NCI-H2227 treated with DMSO at 0.1 percent for 48 hours (cell line): ENCODE results near the gene AGPAT1.
A peak's percentile ranks its signal among the peaks of the same experiment; 100 is the strongest.

Experiments used
- DNase-seq: peaks from one replicate; lab custom pipeline; 2025; lab: John Stamatoyannopoulos, UW

Gene AGPAT1

GRCh38 chr6:32168807-32169591 is 6.9 kb downstream of the AGPAT1 start:
- DNase-seq, result no peak

- no peak for DNase-seq
Observed at GRCh38 chr6:32168350-32168749, 7.5 kb downstream of the AGPAT1 start.

- no peak for DNase-seq
Observed at GRCh38 chr6:32167761-32168262, 8.1 kb downstream of the AGPAT1 start.

GRCh38 chr6:32167154-32167760 is 8.6 kb downstream of the AGPAT1 start:
- no peak for DNase-seq

DNA sequence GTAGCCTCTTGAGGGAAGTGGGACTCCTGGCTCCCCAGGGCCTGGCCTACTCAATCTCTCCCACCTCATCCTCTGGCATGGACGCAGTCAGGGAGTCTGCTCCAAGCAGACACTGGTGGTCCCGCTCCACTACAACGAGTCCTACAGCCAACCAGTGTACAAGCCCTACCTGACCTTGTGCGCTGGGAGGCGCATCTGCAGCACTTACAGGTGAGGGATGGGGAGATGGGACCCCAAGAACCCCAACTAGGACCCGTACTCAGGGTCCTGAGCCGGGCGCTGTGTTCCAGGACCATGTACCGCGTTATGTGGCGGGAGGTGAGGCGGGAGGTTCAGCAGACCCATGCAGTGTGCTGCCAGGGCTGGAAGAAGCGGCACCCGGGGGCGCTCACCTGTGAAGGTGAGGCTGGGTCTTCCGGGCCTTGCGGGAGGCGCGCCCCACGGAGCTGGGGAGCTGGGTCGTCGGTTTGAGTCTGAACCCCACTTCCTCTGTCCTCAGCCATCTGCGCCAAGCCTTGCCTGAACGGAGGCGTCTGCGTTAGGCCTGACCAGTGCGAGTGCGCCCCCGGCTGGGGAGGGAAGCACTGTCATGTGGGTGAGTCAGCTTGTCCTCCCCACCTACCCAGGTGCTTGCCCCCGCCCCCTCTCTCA is 9.3 kb downstream of the AGPAT1 start:
- DNase-seq, result no peak

GRCh38 chr6:32164295-32164694 is 11.6 kb downstream of the AGPAT1 start, which contains the start of gene EGFL8:
Gene EGFL8 (plus strand): TSS chr6:32164595. CDS start chr6:32166166, 1,571 bp downstream.
- no peak for DNase-seq

DNA sequence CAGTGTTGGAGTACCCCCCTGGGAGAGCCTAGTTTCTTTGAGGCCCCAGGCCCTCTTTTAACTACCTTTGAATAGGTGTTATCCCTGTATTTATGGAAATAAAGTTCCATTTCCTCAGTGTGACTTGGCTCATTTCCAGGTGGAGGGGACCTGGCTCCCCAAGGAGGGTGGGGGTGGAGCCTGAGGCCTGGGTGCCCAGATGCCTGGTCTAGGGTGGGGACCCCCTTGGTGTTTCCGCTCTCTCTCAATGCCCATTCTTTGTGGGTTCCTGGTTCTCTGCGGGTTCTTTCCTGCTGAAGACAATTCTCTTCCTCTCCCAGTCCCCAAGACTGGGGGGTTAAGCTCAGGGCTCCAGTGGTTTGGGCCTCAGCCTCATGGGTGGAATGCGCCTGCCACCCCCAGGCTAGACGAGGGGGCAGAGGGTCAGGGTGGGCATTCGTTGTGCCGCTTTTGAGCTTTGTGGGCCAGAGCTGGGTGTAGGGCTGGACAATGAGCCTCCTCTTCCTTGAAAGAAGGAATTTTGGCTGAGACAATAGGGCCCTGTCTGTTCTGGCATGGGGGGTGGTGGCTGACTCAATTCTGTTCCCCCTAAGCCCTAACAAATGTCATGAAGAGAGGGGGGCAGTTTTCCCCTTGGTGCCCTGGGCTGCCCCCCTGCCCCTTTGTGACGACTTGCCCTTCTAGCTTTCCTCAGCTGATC is 12.2 kb downstream of the AGPAT1 start:
- DNase-seq, result no peak

DNA sequence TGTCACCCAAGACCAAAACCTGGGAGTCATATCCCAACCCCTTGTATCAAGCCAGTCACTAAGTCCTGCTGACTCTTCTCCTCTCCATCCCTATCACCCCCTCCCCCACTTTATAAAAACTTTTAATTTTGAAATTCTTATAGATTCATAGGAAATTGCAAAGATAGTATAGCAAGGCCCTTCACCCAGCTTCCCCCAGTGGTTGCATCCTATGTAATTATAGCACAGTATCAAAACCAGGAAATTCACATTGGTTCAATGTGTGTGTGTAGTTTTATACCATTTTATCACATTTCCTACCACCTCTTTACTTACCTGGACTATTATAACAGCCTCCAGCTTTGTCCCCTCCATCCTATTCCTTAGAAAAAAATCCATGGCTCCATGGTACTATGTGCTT is 17.8 kb downstream of the AGPAT1 start:
- no peak for DNase-seq

GRCh38 chr6:32156891-32157290 is 19.0 kb downstream of the AGPAT1 start:
- DNase-seq, result no peak

DNA sequence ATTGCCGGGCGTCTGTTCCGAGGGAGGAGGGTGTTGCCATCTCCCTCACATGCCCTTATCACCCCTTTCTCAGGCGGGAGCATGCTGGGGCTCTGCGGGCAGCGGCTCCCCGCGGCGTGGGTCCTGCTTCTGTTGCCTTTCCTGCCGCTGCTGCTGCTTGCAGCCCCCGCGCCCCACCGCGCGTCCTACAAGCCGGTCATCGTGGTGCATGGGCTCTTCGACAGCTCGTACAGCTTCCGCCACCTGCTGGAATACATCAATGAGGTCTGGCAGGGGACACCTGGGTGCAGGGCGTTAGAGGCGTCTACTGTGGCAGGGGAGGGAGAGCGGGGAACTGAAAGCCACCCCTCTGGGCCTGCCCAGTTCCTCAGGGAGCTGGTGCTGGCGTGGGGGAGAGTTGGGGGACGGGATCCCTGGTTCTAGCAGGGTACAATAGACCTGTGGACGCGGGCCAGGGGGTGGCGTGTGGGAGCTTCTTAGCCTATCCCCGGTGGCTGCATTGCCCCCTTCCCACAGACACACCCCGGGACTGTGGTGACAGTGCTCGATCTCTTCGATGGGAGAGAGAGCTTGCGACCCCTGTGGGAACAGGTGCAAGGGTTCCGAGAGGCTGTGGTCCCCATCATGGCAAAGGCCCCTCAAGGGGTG is 21.2 kb downstream of the AGPAT1 start:
- peak; percentile 41 for DNase-seq

- DNase-seq, result peak; percentile 91
Observed at GRCh38 chr6:32153564-32154513, 22.0 kb downstream of the AGPAT1 start, which contains the start of gene PPT2. Gene PPT2 (plus strand): TSS chr6:32154141. CDS start chr6:32154595, 454 bp downstream.

GRCh38 chr6:32152769-32153563 is 22.9 kb downstream of the AGPAT1 start:
- DNase-seq, result peak; percentile 48

GRCh38 chr6:32151863-32152768 is 23.8 kb downstream of the AGPAT1 start, which contains the start of gene PRRT1:
Gene PRRT1 (minus strand): TSS chr6:32151939. CDS start chr6:32151827, 112 bp downstream.
- DNase-seq, result no peak

GRCh38 chr6:32151181-32151862 is 24.6 kb downstream of the AGPAT1 start:
- DNase-seq, result no peak

DNA sequence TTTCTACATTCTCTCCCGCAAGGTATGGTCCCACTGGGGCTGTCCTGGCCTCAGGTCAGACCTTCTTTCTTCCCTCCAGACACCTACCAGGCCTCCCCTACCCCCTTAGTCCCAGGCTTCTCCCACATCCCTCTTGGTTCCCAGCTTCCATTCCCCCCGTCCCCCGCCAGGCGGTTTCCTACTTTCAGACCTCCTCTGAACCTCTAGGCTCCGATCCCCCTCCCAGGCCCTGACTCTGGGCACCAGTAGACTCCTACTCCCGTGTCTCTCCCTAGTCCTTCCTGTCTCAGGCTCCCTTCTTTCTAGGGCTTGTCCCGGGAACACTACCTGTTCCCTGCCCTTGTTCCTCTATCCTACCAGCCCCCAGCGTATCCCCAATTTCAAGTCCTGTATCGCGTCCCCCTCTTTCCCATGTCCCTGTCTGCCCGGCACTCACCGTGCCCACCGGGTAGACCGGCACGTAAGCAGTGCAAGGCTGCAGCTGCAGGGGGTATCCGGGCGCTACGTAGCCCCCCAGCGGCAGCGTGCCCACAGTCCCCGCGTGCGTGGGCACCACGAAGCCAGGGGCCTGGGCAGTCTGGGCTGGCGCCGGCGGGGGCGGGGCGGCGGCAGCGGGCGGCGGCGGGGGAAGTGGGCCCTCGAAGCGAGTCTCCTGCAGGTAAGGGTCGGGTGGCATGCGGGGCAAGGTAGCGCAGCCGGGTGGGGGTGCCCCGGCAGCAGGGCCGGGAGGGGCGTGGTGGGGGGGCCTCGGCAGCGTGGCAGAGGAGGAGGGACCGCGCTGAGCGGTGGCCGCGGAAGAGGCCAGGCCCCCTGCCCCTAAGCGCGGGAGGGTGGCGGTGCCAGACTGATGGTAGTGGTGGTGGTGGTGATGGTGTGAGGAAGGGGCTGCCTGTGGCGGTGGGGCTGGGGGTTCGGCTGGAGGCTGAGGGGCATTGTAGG is 25.7 kb downstream of the AGPAT1 start:
- no peak for DNase-seq

DNA sequence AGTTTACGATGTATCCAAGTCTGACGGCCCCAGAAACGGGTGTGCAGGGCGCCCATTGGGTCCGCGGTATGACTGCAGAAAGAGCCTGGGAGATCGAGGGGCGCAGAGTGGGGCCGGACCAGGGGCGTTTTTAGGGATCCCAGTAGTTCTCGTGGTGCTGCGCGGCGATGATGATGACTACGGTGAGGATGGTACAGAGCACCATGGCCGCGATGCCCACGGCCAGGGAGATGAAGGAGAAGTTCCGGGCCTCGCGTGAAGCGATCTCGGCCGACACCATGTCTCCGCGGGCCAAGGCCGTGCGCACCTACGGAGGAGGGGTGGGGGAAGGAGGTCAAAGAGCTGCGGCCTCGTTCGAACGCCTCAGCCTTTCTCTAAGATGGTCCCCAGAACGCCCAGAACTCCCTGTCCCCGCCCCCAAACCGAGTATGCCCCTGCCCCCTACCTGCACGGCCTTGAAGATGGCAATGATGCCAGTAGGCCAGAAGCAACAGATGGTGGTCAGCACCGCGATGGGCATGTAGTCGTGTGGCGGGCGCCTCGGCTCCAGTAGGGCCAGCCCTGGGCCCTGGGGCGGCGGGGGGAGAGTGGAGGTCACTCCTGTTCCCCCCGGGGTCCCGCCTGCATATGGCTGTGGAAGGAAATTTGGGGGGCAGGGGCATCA is 26.7 kb downstream of the AGPAT1 start:
- DNase-seq, result no peak
